Measurements from ENCODE around the gene TRAPPC12.

Gene TRAPPC12

DNA sequence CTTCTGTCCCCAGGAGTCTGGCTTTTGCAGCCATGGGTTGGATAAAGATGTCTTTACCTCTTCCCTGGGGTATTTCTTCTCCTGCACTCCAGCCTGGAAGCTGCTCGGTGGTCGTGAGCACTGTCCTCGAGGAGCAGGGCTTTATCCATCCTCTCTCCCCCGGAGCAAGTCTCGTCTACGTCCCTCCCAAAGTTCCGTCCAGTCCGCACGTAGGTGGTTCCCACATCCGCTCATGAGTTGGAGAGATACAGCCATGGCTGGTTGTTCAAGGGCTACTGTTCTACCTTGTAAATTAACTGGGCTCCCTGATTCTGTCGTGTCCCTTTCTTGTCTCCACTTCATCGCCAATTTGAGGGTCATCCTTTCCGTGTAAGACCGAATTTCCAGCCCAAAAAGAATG, 47.1 kb downstream of the TRAPPC12 start (continued):
- TF ChIP-seq CSRNP3 (CRISPR knock-in tag; IDR thresholded peaks at IDR 0.05): no peak

DNA sequence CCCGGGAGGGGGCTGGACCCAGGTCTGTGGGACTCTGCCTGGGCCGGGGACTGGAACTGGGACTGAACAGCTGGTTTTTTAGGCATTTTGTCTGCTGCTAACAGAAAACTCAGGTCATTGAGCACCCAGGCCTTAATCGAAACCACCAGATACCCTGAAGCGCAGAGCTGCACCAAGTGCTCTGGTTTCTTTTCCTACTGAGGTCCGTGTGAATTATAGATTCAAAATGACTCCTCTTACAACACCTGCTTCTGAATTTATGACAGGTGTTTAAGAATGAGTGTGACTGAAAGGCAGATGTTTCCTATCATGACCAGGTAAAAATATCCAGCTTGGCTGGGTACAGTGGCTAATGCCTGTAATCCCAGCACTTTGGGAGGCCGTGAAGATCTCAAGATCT, 47.8 kb downstream of the TRAPPC12 start:
- no peak for TF ChIP-seq CSDC2 (CRISPR knock-in tag; IDR thresholded peaks at IDR 0.05)
- TF ChIP-seq SNAI2 (CRISPR knock-in tag; IDR thresholded peaks at IDR 0.05): no peak
- no peak for TF ChIP-seq ESRRG (CRISPR knock-in tag; IDR thresholded peaks at IDR 0.05)
- no peak for TF ChIP-seq CREB5 (CRISPR knock-in tag; IDR thresholded peaks at IDR 0.05; ENCODE audit: low read depth)
- no peak for TF ChIP-seq ARNTL (CRISPR knock-in tag; IDR thresholded peaks at IDR 0.05; ENCODE audit: borderline replicate concordance, low read depth)
- TF ChIP-seq OSR1 (CRISPR knock-in tag; IDR thresholded peaks at IDR 0.05): no peak
- TF ChIP-seq TCF4 (CRISPR knock-in tag; IDR thresholded peaks at IDR 0.05; ENCODE audit: borderline replicate concordance): no peak
- ATAC-seq: no peak

GRCh38 chr2:3428577-3428976, 49.1 kb downstream of the TRAPPC12 start:
- no peak for TF ChIP-seq ZFP3 (CRISPR knock-in tag; IDR thresholded peaks at IDR 0.05)
- TF ChIP-seq OSR1 (CRISPR knock-in tag; IDR thresholded peaks at IDR 0.05): no peak
- no peak for TF ChIP-seq TOX (CRISPR knock-in tag; IDR thresholded peaks at IDR 0.05; ENCODE audit: borderline replicate concordance)
- no peak for TF ChIP-seq ISL1 (CRISPR knock-in tag; IDR thresholded peaks at IDR 0.05)
- TF ChIP-seq ESRRG (CRISPR knock-in tag; IDR thresholded peaks at IDR 0.05): no peak
- TF ChIP-seq ZNF8 (CRISPR knock-in tag; IDR thresholded peaks at IDR 0.05): no peak
- TF ChIP-seq SNAI2 (CRISPR knock-in tag; IDR thresholded peaks at IDR 0.05): no peak
- no peak for TF ChIP-seq CREB5 (CRISPR knock-in tag; IDR thresholded peaks at IDR 0.05; ENCODE audit: low read depth)
- TF ChIP-seq, protein P1, sequence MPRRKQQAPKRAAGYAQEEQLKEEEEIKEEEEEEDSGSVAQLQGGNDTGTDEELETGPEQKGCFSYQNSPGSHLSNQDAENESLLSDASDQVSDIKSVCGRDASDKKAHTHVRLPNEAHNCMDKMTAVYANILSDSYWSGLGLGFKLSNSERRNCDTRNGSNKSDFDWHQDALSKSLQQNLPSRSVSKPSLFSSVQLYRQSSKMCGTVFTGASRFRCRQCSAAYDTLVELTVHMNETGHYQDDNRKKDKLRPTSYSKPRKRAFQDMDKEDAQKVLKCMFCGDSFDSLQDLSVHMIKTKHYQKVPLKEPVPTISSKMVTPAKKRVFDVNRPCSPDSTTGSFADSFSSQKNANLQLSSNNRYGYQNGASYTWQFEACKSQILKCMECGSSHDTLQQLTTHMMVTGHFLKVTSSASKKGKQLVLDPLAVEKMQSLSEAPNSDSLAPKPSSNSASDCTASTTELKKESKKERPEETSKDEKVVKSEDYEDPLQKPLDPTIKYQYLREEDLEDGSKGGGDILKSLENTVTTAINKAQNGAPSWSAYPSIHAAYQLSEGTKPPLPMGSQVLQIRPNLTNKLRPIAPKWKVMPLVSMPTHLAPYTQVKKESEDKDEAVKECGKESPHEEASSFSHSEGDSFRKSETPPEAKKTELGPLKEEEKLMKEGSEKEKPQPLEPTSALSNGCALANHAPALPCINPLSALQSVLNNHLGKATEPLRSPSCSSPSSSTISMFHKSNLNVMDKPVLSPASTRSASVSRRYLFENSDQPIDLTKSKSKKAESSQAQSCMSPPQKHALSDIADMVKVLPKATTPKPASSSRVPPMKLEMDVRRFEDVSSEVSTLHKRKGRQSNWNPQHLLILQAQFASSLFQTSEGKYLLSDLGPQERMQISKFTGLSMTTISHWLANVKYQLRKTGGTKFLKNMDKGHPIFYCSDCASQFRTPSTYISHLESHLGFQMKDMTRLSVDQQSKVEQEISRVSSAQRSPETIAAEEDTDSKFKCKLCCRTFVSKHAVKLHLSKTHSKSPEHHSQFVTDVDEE (CRISPR knock-in tag; IDR thresholded peaks at IDR 0.05): no peak
- TF ChIP-seq POU6F1 (CRISPR knock-in tag; IDR thresholded peaks at IDR 0.05; ENCODE audit: borderline replicate concordance, low read depth): no peak
- TF ChIP-seq CSDC2 (CRISPR knock-in tag; IDR thresholded peaks at IDR 0.05): no peak
- TF ChIP-seq PATZ1 (CRISPR knock-in tag; IDR thresholded peaks at IDR 0.05; ENCODE audit: borderline replicate concordance): no peak
- no peak for TF ChIP-seq GLIS3 (CRISPR knock-in tag; IDR thresholded peaks at IDR 0.05)
- no peak for TF ChIP-seq BACH2 (CRISPR knock-in tag; IDR thresholded peaks at IDR 0.05; ENCODE audit: borderline replicate concordance)
- TF ChIP-seq PPARA (CRISPR knock-in tag; IDR thresholded peaks at IDR 0.05; ENCODE audit: borderline replicate concordance): no peak
- no peak for TF ChIP-seq TCF4 (CRISPR knock-in tag; IDR thresholded peaks at IDR 0.05; ENCODE audit: borderline replicate concordance)
- TF ChIP-seq ZNF565 (CRISPR knock-in tag; conservative IDR thresholded peaks at IDR 0.05; ENCODE audit: low read depth): no peak
- no peak for TF ChIP-seq RARB (CRISPR knock-in tag; IDR thresholded peaks at IDR 0.05)
- ATAC-seq: no peak

Data from SK-N-SH treated with all-trans-retinoic acid at 6 μM for 48 hours (cell line).